ENCODE measurements around the gene NAPB.

Gene NAPB

GRCh38 chr20:23343590-23343989 lies 77.7 kb downstream of the NAPB start:
- DNase-seq: no peak
- TF ChIP-seq CTCF (IDR thresholded peaks at IDR 0.05; ENCODE audit: low read length): no peak
- TF ChIP-seq EZH2phosphoT487 (IDR thresholded peaks at IDR 0.05; ENCODE audit: low read length): no peak
- no peak for TF ChIP-seq EZH2 (optimal IDR thresholded peaks at IDR 0.05; ENCODE audit: low read depth, low read length)
- no peaks in the 10 kb centered on the region for H4K20me1 ChIP-seq (ENCODE audit: insufficient read depth, low read length)
- no peaks in the 10 kb centered on the region for H3K4me1 ChIP-seq (ENCODE audit: low read length)
- H3K9me3 ChIP-seq (replicated peaks; ENCODE audit: insufficient read depth, low read length): no peaks in the 10 kb centered on the region
- H3K9me2 ChIP-seq (replicated peaks; ENCODE audit: insufficient read depth, low read length): no peaks in the 10 kb centered on the region
- H2AFZ ChIP-seq (ENCODE audit: low read length): no peak overlapping the region
- H3F3A ChIP-seq (ENCODE audit: insufficient read depth, low read length): no peaks in the 10 kb centered on the region
- no peak overlapping the region for H3K4me2 ChIP-seq (ENCODE audit: low read depth, low read length)
- H3K27me3 ChIP-seq (replicated peaks; ENCODE audit: insufficient read depth, low read length): no peaks in the 10 kb centered on the region
- no peaks in the 10 kb centered on the region for H3K79me2 ChIP-seq (ENCODE audit: low read length)
- no peaks in the 10 kb centered on the region for H3K36me3 ChIP-seq (replicated peaks; ENCODE audit: insufficient read depth, low read length)
- H3K4me3 ChIP-seq (ENCODE audit: low read length): no peak overlapping the region
- H3K9ac ChIP-seq (ENCODE audit: low read length): no peak overlapping the region
- no peak overlapping the region for H3K27ac ChIP-seq (ENCODE audit: low read length)

- H3K4me2 ChIP-seq (ENCODE audit: low read depth, low read length): no peak overlapping the region
- TF ChIP-seq CTCF (IDR thresholded peaks at IDR 0.05; ENCODE audit: low read length): no peak
- TF ChIP-seq EZH2phosphoT487 (IDR thresholded peaks at IDR 0.05; ENCODE audit: low read length): no peak
- no peak for TF ChIP-seq EZH2 (optimal IDR thresholded peaks at IDR 0.05; ENCODE audit: low read depth, low read length)
- H3K9ac ChIP-seq (ENCODE audit: low read length): no peak overlapping the region
- no peak overlapping the region for H3K4me3 ChIP-seq (ENCODE audit: low read length)
- no peaks in the 10 kb centered on the region for H4K20me1 ChIP-seq (ENCODE audit: insufficient read depth, low read length)
- H3K9me3 ChIP-seq (replicated peaks; ENCODE audit: insufficient read depth, low read length): no peaks in the 10 kb centered on the region
- H3K4me1 ChIP-seq (ENCODE audit: low read length): no peaks in the 10 kb centered on the region
- no peaks in the 10 kb centered on the region for H3K79me2 ChIP-seq (ENCODE audit: low read length)
- no peak overlapping the region for H2AFZ ChIP-seq (ENCODE audit: low read length)
- no peaks in the 10 kb centered on the region for H3K36me3 ChIP-seq (replicated peaks; ENCODE audit: insufficient read depth, low read length)
- H3K9me2 ChIP-seq (replicated peaks; ENCODE audit: insufficient read depth, low read length): no peaks in the 10 kb centered on the region
- no peaks in the 10 kb centered on the region for H3K27me3 ChIP-seq (replicated peaks; ENCODE audit: insufficient read depth, low read length)
- H3F3A ChIP-seq (ENCODE audit: insufficient read depth, low read length): no peaks in the 10 kb centered on the region
- DNase-seq: no peak
- H3K27ac ChIP-seq (ENCODE audit: low read length): no peak overlapping the region
Measured at GRCh38 chr20:23341073-23341472, 80.2 kb downstream of the NAPB start.

- no peaks in the 10 kb centered on the region for H3K79me2 ChIP-seq (ENCODE audit: low read length)
- TF ChIP-seq EZH2 (optimal IDR thresholded peaks at IDR 0.05; ENCODE audit: low read depth, low read length) (no peak), EZH2phosphoT487 (IDR thresholded peaks at IDR 0.05; ENCODE audit: low read length) (no peak), CTCF (IDR thresholded peaks at IDR 0.05; ENCODE audit: low read length) (peak; percentile 8; the same call in 1 of the 2 replicates)
- H4K20me1 ChIP-seq (ENCODE audit: insufficient read depth, low read length): no peaks in the 10 kb centered on the region
- DNase-seq: no peak
- no peak overlapping the region for H2AFZ ChIP-seq (ENCODE audit: low read length)
- no peaks in the 10 kb centered on the region for H3K4me1 ChIP-seq (ENCODE audit: low read length)
- no peaks in the 10 kb centered on the region for H3K36me3 ChIP-seq (replicated peaks; ENCODE audit: insufficient read depth, low read length)
- H3K4me3 ChIP-seq (ENCODE audit: low read length): no peak overlapping the region
- H3K27me3 ChIP-seq (replicated peaks; ENCODE audit: insufficient read depth, low read length): no peaks in the 10 kb centered on the region
- H3K9me3 ChIP-seq (replicated peaks; ENCODE audit: insufficient read depth, low read length): no peaks in the 10 kb centered on the region
- H3K27ac ChIP-seq (ENCODE audit: low read length): no peak overlapping the region
- H3F3A ChIP-seq (ENCODE audit: insufficient read depth, low read length): no peaks in the 10 kb centered on the region
- H3K9ac ChIP-seq (ENCODE audit: low read length): no peak overlapping the region
- no peaks in the 10 kb centered on the region for H3K9me2 ChIP-seq (replicated peaks; ENCODE audit: insufficient read depth, low read length)
- H3K4me2 ChIP-seq (ENCODE audit: low read depth, low read length): no peak overlapping the region
Measured at GRCh38 chr20:23340524-23340923, 80.8 kb downstream of the NAPB start.

Measured in MM.1S (cell line).